C4-2B (cell line): Measurements from ENCODE around the gene WDR4.
"Not testable (repeated sequence)": the region's sequence is repeated elsewhere in the genome, so short reads cannot be mapped to it uniquely, and the experiment has no call there.

Source experiments
- H3K27ac ChIP-seq: fragments of 450-650 bp; 2 replicates; pipeline ENCODE4 v1.5.1; 2017
- CTCF ChIP-seq: fragments of 450-650 bp; conservative IDR thresholded peaks from 2 replicates; pipeline ENCODE4 v1.5.1; 2017; ENCODE audit warnings: mild to moderate bottlenecking
- ZFX ChIP-seq: fragments of 450-650 bp; IDR thresholded peaks from 2 replicates; pipeline ENCODE4 v1.6.1; 2017

WDR4 gene

GRCh38 chr21:42921927-42922326 lies 42.6 kb upstream of the WDR4 start:
- H3K27ac ChIP-seq: no peak overlapping the region
- TF ChIP-seq CTCF (no peak), ZFX (no peak)

GRCh38 chr21:42918291-42918690 lies 39.0 kb upstream of the WDR4 start:
- TF ChIP-seq CTCF (no peak), ZFX (no peak)
- no peak overlapping the region for H3K27ac ChIP-seq

DNA sequence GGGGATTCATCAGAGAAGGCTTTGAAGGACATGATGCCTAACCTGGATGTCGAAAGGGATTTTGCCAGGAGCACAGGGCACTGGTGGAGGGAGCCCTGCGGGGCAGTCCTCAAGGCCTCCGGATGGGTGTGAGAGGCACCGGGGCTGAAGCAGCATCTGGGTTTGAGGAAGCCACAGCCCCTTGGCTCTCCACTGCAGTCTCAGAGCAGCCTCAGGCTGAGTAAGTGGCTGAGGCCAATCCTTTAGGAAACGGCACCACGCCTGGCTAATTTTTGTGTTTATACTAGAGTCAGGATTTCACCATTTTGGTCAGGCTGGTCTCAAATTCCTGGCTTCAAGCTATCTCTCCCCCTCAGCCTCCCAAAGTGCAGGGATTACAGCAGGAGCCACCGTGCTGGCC lies 34.1 kb upstream of the WDR4 start:
- 0 out of 2 replicates have a peak overlapping the region, but pooled peaks have one; percentile 13 for H3K27ac ChIP-seq
- TF ChIP-seq CTCF (no peak), ZFX (no peak)

GRCh38 chr21:42911920-42912319 lies 32.6 kb upstream of the WDR4 start:
- not testable (repeated sequence) for H3K27ac ChIP-seq

GRCh38 chr21:42908484-42908883 lies 29.1 kb upstream of the WDR4 start:
- H3K27ac ChIP-seq: not testable (repeated sequence)

GRCh38 chr21:42906233-42906632 lies 26.9 kb upstream of the WDR4 start:
- no peak overlapping the region for H3K27ac ChIP-seq
- no peak for TF ChIP-seq CTCF
- no peak for TF ChIP-seq ZFX

GRCh38 chr21:42905195-42905594 lies 25.9 kb upstream of the WDR4 start:
- H3K27ac ChIP-seq: no peak overlapping the region
- no peak for TF ChIP-seq CTCF
- no peak for TF ChIP-seq ZFX

DNA sequence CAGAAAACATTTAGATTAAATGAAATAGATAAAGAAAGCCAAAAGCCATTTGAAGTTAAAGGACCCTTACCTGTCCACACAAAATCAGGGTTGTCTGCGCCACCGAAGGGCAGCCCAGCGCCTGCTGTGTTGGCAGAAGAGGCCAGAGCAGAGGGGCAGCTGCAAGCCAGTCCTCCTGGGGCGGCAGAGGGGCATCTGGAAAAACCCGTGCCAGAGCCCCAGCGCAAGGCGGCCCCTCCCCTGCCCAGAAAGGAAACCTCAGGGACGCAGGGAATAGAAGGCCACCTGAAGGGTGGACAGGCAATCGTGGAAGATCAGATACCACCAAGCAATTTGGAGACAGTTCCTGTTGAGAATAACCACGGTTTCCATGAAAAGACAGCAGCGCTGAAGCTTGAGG lies 24.5 kb upstream of the WDR4 start:
- TF ChIP-seq ZFX: no peak
- no peak for TF ChIP-seq CTCF
- no peak overlapping the region for H3K27ac ChIP-seq

GRCh38 chr21:42900446-42900845 lies 21.1 kb upstream of the WDR4 start:
- TF ChIP-seq ZFX (no peak), CTCF (no peak)
- no peak overlapping the region for H3K27ac ChIP-seq
